Panc1 (cell line): ENCODE results near the gene MPPED2. TPM values are rescaled to one million over a fixed set of nuclear protein-coding genes. Genes with fewer than 3 reads are reported as not detected.

Experiments used
- ATAC-seq: fragments of 200-7000 bp; cut with Tn5 transposase; 2 replicates; pipeline ENCODE4 v1.9.1; 2020; ENCODE audit warnings: mild to moderate bottlenecking, moderate library complexity
- BruUV-seq: library from RNA; stranded (reverse); fragments of 400-500 nt; replicated peaks from 2 replicates; lab custom pipeline; 2021; lab: Mats Ljungman, UMichigan
- CTCF ChIA-PET: fragments of 300-600 bp; sonication (Branson Sonifier 250); formaldehyde crosslinking; loops from one replicate; lab custom pipeline; 2022; ENCODE audit warnings: antibody characterized with exemption; lab: Charles Lee
- POLR2A ChIA-PET: fragments of 300-600 bp; sonication (Branson Sonifier 250); formaldehyde crosslinking; loops from one replicate; lab custom pipeline; 2022; ENCODE audit warnings: antibody characterized with exemption; lab: Charles Lee
- DNase-seq: peaks from one replicate; pipeline ENCODE4 v3.0.0-alpha.2; 2010; ENCODE audit warnings: low read depth, low spot score
- H3K27ac ChIP-seq: 2 replicates; pipeline ENCODE4 v1.5.1; 2011; ENCODE audit warnings: mild to moderate bottlenecking, low read length, inconsistent platforms
- H3K27me3 ChIP-seq: fragments of 200-500 bp; sonication (Bioruptor generic); 2 replicates; pipeline ENCODE4 v1.6.0; 2014; ENCODE audit warnings: low read length, inconsistent platforms; ENCODE audit not compliant: control insufficient read depth, insufficient read depth
- H3K36me3 ChIP-seq: fragments of 200-500 bp; sonication (Bioruptor generic); 2 replicates; pipeline ENCODE4 v1.5.1; 2014; ENCODE audit warnings: inconsistent platforms, mild to moderate bottlenecking, low read length, moderate library complexity; ENCODE audit not compliant: control insufficient read depth, insufficient read depth
- H3K4me1 ChIP-seq: 2 replicates; pipeline ENCODE4 v1.5.1; 2011; ENCODE audit warnings: inconsistent platforms, mild to moderate bottlenecking, low read length, moderate library complexity; ENCODE audit not compliant: control insufficient read depth, insufficient read depth
- H3K4me3 ChIP-seq, 2 experiments: 2 replicates each; pipeline ENCODE4 v1.5.1; 2011 to 2012; ENCODE audit warnings: low read depth in 2 of 2, low read length in 2 of 2, mild to moderate bottlenecking in 2 of 2, inconsistent platforms in 1 of 2, moderate library complexity in 1 of 2
- H3K9me3 ChIP-seq: fragments of 200-500 bp; sonication (Bioruptor generic); 2 replicates; pipeline ENCODE4 v1.5.1; 2014; ENCODE audit warnings: low read depth, mild to moderate bottlenecking, inconsistent platforms, low read length, moderate library complexity; ENCODE audit not compliant: control insufficient read depth, insufficient read depth
- POLR2AphosphoS5 ChIP-seq: IDR thresholded peaks from 2 replicates; pipeline ENCODE4 v1.6.1; 2012; ENCODE audit warnings: mild to moderate bottlenecking, low read depth, low read length, moderate library complexity
- SIN3A ChIP-seq: IDR thresholded peaks from 2 replicates; pipeline ENCODE4 v1.6.1; 2012; ENCODE audit warnings: low read depth, mild to moderate bottlenecking, low read length, moderate library complexity, borderline replicate concordance; ENCODE audit not compliant: insufficient read depth
- TCF7L2 ChIP-seq: IDR thresholded peaks from 2 replicates; pipeline ENCODE4 v1.6.1; 2011; ENCODE audit warnings: mild to moderate bottlenecking, low read depth, low read length, inconsistent platforms
- in situ Hi-C: cut with HindIII; loops from 2 replicates; pipeline ENCODE4 v1.10.0; 2016; ENCODE audit warnings: low sequenced_read_pairs, low pct_unique_long_range_greater_than_20kb
- intact Hi-C: fragments of 100-400 bp; cut with micrococcal nuclease; formaldehyde crosslinking; loops from one replicate; pipeline ENCODE4 v1.10.0; 2022; ENCODE audit not compliant: unreplicated experiment
- total RNA-seq: library from RNA; stranded (reverse); gene quantifications from one replicate; pipeline ENCODE4 v1.2.1, GENCODE V29; 2021; ENCODE audit not compliant: unreplicated experiment
- TF ChIP-seq, protein P1 (sequence below): fragments of 450-650 bp; IDR thresholded peaks from 2 replicates; pipeline ENCODE4 v1.5.1; 2017; ENCODE audit warnings: mild to moderate bottlenecking
- TF ChIP-seq, protein P2 (sequence below), 2 experiments: IDR thresholded peaks; 2 replicates each; pipeline ENCODE4 v1.6.1; 2011 to 2012; ENCODE audit warnings: low read depth in 2 of 2, control low read depth in 1 of 2, low read length in 1 of 2, mild to moderate bottlenecking in 1 of 2, moderate library complexity in 1 of 2; ENCODE audit not compliant: insufficient read depth in 1 of 2

The MPPED2 gene
- total RNA-seq, 1 experiment from 2014 or later, result not detected

DNA sequence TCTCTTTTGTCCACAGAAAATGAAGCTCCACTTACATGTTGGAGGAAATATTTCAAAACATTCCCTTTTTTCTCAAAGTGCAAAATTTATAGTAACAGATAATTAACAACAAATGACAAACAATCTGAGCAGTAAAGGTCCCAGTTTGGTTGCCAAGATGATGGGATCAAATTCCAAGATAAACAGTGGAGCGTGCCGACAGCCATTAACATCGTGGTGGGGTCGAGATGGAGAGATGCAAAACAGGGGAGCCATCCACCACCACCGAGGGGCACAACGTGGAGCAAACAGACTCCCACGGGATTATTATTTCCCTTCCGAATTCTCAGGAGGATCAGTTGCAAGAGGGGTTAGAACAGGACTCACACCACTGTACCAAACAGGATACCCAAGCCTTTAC is 17.2 kb downstream of the MPPED2 start:
- no peak for ATAC-seq
- no peak overlapping the region for H3K4me3 ChIP-seq
- no peaks in the 10 kb centered on the region for H3K4me1 ChIP-seq
- CTCF ChIA-PET, result interaction anchor here (0.8 kb wide), 1 partner anchor 11 kb away, joined by 6 read pairs; no protein-coding TSS in a partner anchor
- H3K27ac ChIP-seq, result no peak overlapping the region
- in situ Hi-C loops, result no loop called here
- no peak for TF ChIP-seq TCF7L2
- no peak for TF ChIP-seq POLR2AphosphoS5
- TF ChIP-seq, protein P1, sequence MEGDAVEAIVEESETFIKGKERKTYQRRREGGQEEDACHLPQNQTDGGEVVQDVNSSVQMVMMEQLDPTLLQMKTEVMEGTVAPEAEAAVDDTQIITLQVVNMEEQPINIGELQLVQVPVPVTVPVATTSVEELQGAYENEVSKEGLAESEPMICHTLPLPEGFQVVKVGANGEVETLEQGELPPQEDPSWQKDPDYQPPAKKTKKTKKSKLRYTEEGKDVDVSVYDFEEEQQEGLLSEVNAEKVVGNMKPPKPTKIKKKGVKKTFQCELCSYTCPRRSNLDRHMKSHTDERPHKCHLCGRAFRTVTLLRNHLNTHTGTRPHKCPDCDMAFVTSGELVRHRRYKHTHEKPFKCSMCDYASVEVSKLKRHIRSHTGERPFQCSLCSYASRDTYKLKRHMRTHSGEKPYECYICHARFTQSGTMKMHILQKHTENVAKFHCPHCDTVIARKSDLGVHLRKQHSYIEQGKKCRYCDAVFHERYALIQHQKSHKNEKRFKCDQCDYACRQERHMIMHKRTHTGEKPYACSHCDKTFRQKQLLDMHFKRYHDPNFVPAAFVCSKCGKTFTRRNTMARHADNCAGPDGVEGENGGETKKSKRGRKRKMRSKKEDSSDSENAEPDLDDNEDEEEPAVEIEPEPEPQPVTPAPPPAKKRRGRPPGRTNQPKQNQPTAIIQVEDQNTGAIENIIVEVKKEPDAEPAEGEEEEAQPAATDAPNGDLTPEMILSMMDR, result no peak
- TF ChIP-seq, protein P2, sequence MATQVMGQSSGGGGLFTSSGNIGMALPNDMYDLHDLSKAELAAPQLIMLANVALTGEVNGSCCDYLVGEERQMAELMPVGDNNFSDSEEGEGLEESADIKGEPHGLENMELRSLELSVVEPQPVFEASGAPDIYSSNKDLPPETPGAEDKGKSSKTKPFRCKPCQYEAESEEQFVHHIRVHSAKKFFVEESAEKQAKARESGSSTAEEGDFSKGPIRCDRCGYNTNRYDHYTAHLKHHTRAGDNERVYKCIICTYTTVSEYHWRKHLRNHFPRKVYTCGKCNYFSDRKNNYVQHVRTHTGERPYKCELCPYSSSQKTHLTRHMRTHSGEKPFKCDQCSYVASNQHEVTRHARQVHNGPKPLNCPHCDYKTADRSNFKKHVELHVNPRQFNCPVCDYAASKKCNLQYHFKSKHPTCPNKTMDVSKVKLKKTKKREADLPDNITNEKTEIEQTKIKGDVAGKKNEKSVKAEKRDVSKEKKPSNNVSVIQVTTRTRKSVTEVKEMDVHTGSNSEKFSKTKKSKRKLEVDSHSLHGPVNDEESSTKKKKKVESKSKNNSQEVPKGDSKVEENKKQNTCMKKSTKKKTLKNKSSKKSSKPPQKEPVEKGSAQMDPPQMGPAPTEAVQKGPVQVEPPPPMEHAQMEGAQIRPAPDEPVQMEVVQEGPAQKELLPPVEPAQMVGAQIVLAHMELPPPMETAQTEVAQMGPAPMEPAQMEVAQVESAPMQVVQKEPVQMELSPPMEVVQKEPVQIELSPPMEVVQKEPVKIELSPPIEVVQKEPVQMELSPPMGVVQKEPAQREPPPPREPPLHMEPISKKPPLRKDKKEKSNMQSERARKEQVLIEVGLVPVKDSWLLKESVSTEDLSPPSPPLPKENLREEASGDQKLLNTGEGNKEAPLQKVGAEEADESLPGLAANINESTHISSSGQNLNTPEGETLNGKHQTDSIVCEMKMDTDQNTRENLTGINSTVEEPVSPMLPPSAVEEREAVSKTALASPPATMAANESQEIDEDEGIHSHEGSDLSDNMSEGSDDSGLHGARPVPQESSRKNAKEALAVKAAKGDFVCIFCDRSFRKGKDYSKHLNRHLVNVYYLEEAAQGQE (IDR thresholded peaks at IDR 0.05; ENCODE audit: insufficient read depth in 1 of 2, low read depth in 2 of 2, low read length in 1 of 2), result no peak
- TF ChIP-seq SIN3A, result no peak
- no peaks in the 10 kb centered on the region for H3K9me3 ChIP-seq
- DNase-seq, result no peak
- POLR2A ChIA-PET, result no interaction called here
- BruUV-seq, result no TSS peak
- no peaks in the 10 kb centered on the region; the same call in 1 of the 2 replicates for H3K27me3 ChIP-seq
- intact Hi-C loops, result no loop called here
- no peaks in the 10 kb centered on the region for H3K36me3 ChIP-seq

DNA sequence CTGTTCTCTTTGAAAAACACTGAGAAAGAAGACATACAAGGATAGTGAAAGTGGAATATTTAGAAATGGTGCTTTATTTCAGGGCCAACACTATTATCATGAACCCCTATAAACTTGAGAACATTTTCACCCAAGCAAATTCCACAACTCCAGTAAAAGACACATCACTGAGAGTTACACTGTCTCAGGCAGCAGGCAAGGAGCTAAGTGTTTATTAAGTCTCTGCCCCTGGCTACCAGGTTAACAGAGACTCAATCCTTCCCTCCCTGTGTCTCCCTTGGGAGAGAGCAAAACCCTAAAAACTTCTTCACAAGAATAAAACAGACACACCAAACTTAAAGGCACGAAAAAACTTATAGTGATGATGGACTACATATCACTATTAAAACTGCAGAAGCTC is 18.5 kb downstream of the MPPED2 start:
- no peaks in the 10 kb centered on the region for H3K4me1 ChIP-seq
- no peaks in the 10 kb centered on the region for H3K36me3 ChIP-seq
- no peaks in the 10 kb centered on the region; the same call in 1 of the 2 replicates for H3K27me3 ChIP-seq
- in situ Hi-C loops (no loop called here), intact Hi-C loops (no loop called here)
- ChIA-PET CTCF (no interaction called here), POLR2A (no interaction called here)
- TF ChIP-seq, protein P1, result no peak
- TF ChIP-seq TCF7L2, result no peak
- no peak for DNase-seq
- no peak overlapping the region for H3K4me3 ChIP-seq
- no TSS peak for BruUV-seq
- ATAC-seq, result no peak
- H3K27ac ChIP-seq, result no peak overlapping the region
- no peaks in the 10 kb centered on the region for H3K9me3 ChIP-seq
